HG03342 (cell line): Measurements from ENCODE around the gene SCOC.

ENCODE experiments used
- ATAC-seq: cut with Tn5 transposase; IDR thresholded peaks from one replicate; pipeline ENCODE4 v1.9.1; 2021; ENCODE audit warnings: mild to moderate bottlenecking, moderate library complexity; ENCODE audit not compliant: unreplicated experiment

The SCOC gene

GRCh38 chr4:140373328-140374129, at the start of gene SCOC:
Gene SCOC, plus strand, starts transcription at chr4:140373646. Its CDS starts 5,525 bp downstream, at chr4:140379171.
- peak; percentile 95 for ATAC-seq

DNA sequence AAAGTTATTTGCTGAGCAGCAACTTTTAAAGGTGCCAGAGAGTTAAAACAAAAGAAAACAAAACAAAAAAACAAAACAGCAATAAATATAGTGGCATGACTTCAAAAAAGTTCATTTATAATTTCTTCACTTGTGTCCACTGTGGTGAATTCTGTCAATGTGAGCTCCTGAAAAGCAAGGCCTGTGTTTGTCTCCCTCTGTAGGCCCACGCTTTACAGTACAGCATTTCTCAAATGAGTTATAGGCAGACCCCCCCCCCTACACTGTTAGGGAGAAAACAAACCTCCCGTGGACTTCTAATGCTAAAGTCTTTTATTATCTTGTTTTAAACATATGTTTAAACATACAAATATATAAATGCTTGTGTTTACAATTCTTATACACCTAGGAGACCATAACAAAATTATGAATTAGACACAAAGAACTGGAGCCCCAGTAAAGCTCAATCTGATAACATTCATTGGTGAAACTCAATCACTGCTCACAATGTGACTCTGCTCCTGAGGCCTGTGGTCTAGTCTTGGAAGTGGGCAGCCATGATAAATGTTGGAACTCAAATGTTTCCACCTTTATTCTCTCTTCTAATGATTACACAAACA, 47.0 kb upstream of the SCOC start:
- ATAC-seq = no peak

GRCh38 chr4:140330311-140330900, 43.0 kb upstream of the SCOC start:
- ATAC-seq = no peak

DNA sequence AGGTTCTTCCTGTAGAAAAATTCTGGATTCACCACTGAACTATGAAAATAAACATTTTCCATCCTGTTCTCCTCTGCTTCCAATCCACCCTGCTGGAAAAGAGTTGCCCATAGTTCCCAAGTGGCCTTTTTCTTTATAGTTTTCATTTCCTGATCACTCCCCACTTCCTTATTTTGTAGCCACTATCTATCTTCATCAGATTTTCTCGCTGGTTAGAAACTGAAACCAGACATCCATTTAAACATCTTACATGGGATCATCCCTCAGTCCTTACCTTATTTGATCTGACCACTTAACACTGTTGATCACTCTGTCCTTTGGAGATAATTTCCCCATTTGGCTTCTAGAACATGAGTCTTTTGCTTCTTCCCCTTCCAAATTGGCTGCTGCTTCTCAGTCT, 42.2 kb upstream of the SCOC start:
- no peak for ATAC-seq

GRCh38 chr4:140331876-140332275, 41.6 kb upstream of the SCOC start:
- no peak for ATAC-seq

DNA sequence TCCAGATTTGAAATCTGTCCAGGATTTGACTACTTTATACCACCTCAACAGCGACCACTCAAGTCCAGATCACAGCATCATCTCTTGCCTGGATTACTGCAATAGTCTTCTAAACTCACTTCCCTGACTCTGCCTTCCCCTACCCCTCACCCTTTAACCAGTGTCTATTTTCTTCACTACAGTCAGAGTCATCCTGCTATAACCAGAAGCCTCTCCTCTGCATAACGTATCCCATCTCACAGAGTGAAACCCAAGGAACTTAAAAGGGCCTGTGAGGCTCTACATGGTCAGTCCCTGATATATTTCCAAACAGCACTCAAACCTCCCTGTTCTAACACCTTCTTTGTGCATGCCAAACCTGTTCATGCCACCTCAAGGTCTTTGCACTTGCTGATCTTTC, 40.7 kb upstream of the SCOC start:
- ATAC-seq = no peak

- no peak for ATAC-seq
These were observed 39.9 kb upstream of the SCOC start for GRCh38 chr4:140333523-140333922.

- ATAC-seq = no peak
These were observed 38.4 kb upstream of the SCOC start for GRCh38 chr4:140335076-140335475.

GRCh38 chr4:140336730-140337129, 36.7 kb upstream of the SCOC start:
- no peak for ATAC-seq

- no peak for ATAC-seq
These were observed 30.8 kb upstream of the SCOC start for GRCh38 chr4:140342620-140343019.

DNA sequence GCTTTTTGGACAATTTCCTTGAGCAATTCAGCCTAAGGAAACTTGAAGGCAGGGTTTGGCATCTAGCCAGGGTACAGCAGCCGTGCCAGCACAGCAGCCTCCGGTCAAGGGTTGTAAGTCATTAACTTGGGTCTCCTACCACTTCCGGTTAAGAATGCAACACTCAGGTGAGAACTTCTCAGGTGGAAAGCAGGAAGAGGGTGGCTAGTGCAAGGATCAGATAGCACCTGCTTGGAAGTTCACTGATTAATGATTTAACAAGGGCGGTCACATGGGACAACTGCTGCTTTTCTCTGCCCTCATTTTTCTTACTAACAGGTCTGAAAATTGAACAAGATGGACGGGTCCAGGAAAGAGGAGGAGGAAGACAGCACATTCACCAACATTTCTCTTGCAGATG, 30.1 kb upstream of the SCOC start:
- peak; percentile 78 for ATAC-seq

- ATAC-seq = no peak
These were observed 29.3 kb upstream of the SCOC start for GRCh38 chr4:140344101-140344500.

DNA sequence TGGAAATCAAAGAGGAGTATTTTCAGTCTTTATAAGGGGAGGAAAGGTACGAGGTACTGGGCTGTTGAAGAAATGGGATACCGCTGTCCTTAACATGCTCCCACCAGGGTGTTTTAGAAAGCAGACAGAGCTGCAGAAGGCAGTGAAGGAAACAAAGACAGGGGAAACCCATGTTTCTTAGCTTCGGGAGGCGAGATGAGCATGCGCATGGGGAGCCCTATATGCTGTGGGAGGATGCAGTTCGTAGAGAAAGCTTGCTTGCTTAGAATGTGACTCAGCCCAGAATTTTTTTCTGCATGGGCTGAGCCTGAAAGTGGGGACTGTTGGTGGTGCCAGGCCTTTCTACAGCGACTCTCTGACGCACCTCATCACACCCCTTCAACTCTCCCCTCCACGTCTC, 28.8 kb upstream of the SCOC start:
- ATAC-seq = no peak

DNA sequence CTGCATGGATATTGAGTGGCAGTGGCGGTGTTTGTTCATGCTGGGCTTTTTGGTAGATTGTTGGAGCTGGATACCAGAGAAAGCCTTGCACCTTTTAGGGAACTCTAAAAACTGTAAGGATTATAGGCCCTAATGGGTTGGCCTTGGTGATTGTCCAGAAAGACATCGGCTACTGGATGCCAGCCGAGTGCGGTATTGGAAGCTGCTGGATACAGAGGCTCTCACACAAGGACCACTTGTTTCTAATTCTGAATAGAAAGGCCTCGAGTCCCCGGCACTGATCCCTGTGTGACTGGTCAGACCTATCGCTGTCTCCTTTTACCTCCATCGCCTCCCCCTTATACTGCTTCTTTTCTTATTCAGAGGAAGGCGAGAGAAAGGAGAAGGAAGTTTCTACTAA, 27.3 kb upstream of the SCOC start:
- ATAC-seq = no peak

DNA sequence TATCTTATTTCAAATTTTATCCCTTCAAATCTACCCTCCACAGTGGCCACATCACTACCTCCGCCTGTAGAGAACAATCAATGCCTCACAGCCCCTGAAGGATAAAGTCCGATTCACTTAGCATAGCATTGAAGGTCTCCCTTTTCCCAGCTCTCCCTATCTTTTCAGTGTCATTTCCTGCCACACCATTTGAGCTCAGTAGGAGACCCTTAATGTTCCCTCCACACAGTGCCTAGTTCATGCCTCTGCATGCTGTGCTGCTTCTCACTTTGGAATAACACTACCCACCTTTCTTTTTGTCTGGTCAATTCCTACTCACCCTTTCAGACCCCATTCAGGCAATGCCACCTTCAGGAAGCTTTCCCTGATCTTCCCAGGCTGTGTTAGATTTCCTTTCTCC, 23.6 kb upstream of the SCOC start:
- no peak for ATAC-seq

DNA sequence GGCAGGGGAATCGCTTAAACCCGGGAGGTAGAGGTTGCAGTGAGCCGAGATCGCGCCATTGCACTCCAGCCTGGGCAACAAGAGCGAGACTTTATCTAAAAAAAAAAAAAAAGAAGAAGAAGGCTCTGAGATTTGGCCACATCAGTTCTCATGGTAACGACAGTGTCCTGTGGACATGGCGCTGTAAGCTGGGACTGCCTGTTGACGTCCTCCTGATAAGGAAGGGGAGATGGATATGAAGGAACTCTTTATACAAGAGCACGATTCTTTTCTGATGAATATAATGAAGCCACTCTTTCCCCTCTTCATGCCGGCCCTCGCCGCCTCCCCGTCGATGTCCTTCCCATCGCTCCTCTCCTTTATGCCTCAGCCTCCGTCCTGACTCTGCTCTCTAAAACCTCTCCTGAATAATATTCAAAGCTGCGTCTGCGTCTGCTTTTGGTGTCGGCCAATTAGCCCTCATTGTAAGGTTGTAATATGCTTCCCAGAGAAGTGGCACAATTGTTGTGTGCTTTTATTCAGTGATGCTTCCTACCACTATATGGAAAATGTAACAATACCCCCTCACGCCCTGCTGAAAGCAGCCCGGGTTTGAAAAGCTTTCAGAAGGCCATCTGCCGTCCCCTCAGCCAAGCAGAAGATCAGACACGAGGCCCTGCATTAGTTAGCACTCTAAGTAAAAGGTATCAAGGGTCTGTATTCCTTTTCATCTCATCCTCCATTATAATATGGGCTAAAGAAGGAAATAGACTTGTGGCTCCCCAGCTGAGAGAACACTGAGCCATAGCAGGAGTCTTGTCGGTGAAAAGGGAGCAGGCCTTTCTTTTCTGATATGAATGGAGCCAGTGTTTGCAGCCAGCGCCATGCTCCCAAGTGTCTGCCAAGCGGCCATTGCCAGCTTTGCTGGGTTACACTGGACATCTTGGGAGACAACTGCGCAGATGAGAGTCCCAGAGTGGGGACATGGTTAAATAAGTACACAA, 22.1 kb upstream of the SCOC start:
- ATAC-seq = no peak

GRCh38 chr4:140353786-140354185, 19.7 kb upstream of the SCOC start:
- ATAC-seq = no peak

DNA sequence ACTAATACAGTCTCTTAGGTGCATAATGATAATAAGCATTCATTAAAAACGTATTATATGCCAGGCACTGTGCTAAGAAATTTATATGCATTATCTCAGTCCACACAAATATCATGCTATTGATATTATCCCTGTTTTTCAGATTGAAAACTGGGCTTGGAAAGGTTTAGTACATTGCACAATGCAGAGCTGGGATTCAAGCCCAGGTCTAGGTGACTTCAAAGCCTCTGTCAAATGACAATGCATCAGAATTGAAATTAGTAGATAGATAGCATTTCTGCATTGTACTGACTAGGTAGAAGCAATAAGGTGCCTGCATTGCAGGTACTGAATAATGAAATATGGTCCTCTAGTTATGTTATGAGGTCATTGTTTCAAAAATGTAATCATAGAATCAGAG, 18.2 kb upstream of the SCOC start:
- no peak for ATAC-seq

- ATAC-seq = no peak
These were observed 15.6 kb upstream of the SCOC start for GRCh38 chr4:140357868-140358267.

- no peak for ATAC-seq
These were observed 15.2 kb upstream of the SCOC start for GRCh38 chr4:140358281-140358680.
